ENCODE data around the gene ALG2. TPM values are rescaled to one million over a fixed set of nuclear protein-coding genes. Genes with fewer than 3 reads are reported as not detected.

Gene ALG2
- total and polyA plus RNA-seq, 2 of the 13 experiments (the other 11 are each of a cell fraction or from before 2014, with no cell fraction given) = 46.2 to 49.0 TPM

DNA sequence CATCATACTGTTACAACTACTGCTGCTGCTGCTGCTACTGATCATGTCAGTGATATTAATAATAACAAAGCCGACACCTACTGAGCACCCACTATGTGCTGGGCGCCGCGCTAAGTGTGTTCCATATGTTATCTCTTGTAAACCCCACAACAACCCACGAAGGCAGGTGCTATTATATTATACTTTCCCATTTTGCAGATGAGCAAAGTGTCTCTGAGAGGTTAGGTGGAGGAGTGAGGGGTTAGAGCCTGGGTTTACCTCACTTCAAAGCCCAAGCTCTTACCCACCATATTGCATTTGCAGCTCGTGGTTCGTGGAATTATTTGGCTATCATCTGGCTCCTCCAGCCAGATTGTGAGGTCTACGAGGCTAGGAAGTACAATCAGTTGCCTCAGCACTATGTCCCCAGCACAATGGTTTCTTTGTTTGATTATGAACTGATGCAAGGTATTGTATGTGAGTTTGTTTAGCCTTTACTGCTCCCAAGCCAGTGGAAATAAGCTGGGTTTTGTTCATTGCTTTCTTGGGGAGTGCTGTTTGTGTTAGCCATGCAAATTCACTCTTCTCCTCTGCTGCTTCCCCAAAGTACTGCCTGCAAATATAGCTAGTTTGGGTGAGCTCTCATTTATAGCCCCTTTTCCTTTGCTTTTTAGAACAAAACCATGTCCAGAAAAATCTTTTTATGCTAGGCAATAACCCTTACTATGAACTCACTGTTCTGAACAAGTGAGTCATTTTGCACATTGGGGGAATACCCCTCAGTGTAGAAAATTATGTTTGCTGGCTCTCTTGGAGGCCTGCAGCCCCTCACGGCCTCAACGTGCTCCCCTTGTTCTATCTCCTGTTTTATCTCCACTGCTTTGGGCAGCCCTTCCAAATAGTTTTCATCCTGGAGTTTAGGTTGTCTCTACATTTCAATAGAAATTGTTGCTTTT, 47.9 kb downstream of the ALG2 start (continued):
- TF ChIP-seq ZNF800 (CRISPR knock-in tag; IDR thresholded peaks at IDR 0.05) = no peak
- TF ChIP-seq ZNF18 (CRISPR knock-in tag; IDR thresholded peaks at IDR 0.05; ENCODE audit: insufficient replicate concordance) = no peak
- 0 out of 2 replicates have a peak, but pooled peaks have one; percentile 50 for TF ChIP-seq MAFF (IDR thresholded peaks at IDR 0.05; ENCODE audit: low read depth, low read length)
- TF ChIP-seq SAP130 (CRISPR knock-in tag; IDR thresholded peaks at IDR 0.05; ENCODE audit: low read depth) = peak; percentile 18; the same call in 1 of the 2 replicates
- no peak for TF ChIP-seq ZNF17 (CRISPR knock-in tag; IDR thresholded peaks at IDR 0.05)
- peak; percentile 86 for TF ChIP-seq SOX5 (CRISPR knock-in tag; IDR thresholded peaks at IDR 0.05; ENCODE audit: borderline replicate concordance)
- no peak for TF ChIP-seq MIXL1 (CRISPR knock-in tag; IDR thresholded peaks at IDR 0.05)
- TF ChIP-seq FOXA3 (CRISPR knock-in tag; IDR thresholded peaks at IDR 0.05) = peak; percentile 33
- no peak for TF ChIP-seq NCOA1 (CRISPR knock-in tag; IDR thresholded peaks at IDR 0.05)
- TF ChIP-seq SIN3B (IDR thresholded peaks at IDR 0.05; ENCODE audit: low read length) = no peak
- peak; percentile 46 for TF ChIP-seq ARID5B (CRISPR knock-in tag; IDR thresholded peaks at IDR 0.05)
- no peak for TF ChIP-seq SMYD3 (CRISPR knock-in tag; IDR thresholded peaks at IDR 0.05)
- TF ChIP-seq ZSCAN31 (CRISPR knock-in tag; IDR thresholded peaks at IDR 0.05; ENCODE audit: low read depth) = no peak
- TF ChIP-seq, protein P1, sequence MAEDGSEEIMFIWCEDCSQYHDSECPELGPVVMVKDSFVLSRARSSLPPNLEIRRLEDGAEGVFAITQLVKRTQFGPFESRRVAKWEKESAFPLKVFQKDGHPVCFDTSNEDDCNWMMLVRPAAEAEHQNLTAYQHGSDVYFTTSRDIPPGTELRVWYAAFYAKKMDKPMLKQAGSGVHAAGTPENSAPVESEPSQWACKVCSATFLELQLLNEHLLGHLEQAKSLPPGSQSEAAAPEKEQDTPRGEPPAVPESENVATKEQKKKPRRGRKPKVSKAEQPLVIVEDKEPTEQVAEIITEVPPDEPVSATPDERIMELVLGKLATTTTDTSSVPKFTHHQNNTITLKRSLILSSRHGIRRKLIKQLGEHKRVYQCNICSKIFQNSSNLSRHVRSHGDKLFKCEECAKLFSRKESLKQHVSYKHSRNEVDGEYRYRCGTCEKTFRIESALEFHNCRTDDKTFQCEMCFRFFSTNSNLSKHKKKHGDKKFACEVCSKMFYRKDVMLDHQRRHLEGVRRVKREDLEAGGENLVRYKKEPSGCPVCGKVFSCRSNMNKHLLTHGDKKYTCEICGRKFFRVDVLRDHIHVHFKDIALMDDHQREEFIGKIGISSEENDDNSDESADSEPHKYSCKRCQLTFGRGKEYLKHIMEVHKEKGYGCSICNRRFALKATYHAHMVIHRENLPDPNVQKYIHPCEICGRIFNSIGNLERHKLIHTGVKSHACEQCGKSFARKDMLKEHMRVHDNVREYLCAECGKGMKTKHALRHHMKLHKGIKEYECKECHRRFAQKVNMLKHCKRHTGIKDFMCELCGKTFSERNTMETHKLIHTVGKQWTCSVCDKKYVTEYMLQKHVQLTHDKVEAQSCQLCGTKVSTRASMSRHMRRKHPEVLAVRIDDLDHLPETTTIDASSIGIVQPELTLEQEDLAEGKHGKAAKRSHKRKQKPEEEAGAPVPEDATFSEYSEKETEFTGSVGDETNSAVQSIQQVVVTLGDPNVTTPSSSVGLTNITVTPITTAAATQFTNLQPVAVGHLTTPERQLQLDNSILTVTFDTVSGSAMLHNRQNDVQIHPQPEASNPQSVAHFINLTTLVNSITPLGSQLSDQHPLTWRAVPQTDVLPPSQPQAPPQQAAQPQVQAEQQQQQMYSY (CRISPR knock-in tag; IDR thresholded peaks at IDR 0.05) = no peak
- TF ChIP-seq SIX1 (CRISPR knock-in tag; IDR thresholded peaks at IDR 0.05; ENCODE audit: borderline replicate concordance) = no peak
- 0 out of 4 replicates have a peak, but pooled peaks of 1 of the 2 experiments have one; percentile 31 for TF ChIP-seq EP300 (IDR thresholded peaks at IDR 0.05; ENCODE audit: low read depth in 2 of 2, low read length in 2 of 2)
- no peak for TF ChIP-seq EP300 (CRISPR knock-in tag; IDR thresholded peaks at IDR 0.05; ENCODE audit: borderline replicate concordance)
- TF ChIP-seq BCL6 (CRISPR knock-in tag; IDR thresholded peaks at IDR 0.05) = 0 out of 2 replicates have a peak, but pooled peaks have one; percentile 37

Data from HepG2 (cell line).